HFF-Myc (cell line): ENCODE results near the gene SCAPER.

Source experiments
- DNase-seq: peaks from one replicate; pipeline ENCODE4 v3.0.0-alpha.2; 2011; ENCODE audit warnings: low read depth; ENCODE audit errors: extremely low read depth
- H3K4me3 ChIP-seq: replicated peaks from 2 replicates; pipeline ENCODE4 v1.5.1; 2011; ENCODE audit warnings: low read depth, mild to moderate bottlenecking, control low read depth, low read length
- TF ChIP-seq, protein P1 (sequence below): IDR thresholded peaks from 2 replicates; pipeline ENCODE4 v1.5.1; 2012; ENCODE audit warnings: mild to moderate bottlenecking, low read depth, low read length, control low read depth; ENCODE audit errors: missing control alignments

SCAPER gene

DNA sequence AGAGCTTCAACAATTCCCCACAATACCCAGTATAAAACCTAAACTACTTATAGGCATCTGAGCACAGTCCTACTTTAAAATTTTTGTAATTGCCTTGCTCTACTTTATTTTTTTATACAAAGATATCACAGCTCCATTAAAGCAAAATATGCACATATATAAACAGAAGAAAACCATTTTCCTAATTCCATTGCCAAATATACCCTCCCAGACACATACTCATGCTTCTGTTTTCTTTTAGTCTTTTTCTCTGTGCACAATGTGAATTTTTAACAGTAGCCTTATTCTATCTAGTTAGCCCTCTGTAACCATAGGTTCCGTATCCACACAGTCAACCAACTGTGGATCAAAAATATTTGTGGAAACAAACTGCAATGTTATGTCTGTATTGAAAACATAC, 260.5 kb downstream of the SCAPER start:
- H3K4me3 ChIP-seq, result no peak overlapping the region
- DNase-seq, result no peak
- TF ChIP-seq, protein P1, sequence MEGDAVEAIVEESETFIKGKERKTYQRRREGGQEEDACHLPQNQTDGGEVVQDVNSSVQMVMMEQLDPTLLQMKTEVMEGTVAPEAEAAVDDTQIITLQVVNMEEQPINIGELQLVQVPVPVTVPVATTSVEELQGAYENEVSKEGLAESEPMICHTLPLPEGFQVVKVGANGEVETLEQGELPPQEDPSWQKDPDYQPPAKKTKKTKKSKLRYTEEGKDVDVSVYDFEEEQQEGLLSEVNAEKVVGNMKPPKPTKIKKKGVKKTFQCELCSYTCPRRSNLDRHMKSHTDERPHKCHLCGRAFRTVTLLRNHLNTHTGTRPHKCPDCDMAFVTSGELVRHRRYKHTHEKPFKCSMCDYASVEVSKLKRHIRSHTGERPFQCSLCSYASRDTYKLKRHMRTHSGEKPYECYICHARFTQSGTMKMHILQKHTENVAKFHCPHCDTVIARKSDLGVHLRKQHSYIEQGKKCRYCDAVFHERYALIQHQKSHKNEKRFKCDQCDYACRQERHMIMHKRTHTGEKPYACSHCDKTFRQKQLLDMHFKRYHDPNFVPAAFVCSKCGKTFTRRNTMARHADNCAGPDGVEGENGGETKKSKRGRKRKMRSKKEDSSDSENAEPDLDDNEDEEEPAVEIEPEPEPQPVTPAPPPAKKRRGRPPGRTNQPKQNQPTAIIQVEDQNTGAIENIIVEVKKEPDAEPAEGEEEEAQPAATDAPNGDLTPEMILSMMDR, result no peak

DNA sequence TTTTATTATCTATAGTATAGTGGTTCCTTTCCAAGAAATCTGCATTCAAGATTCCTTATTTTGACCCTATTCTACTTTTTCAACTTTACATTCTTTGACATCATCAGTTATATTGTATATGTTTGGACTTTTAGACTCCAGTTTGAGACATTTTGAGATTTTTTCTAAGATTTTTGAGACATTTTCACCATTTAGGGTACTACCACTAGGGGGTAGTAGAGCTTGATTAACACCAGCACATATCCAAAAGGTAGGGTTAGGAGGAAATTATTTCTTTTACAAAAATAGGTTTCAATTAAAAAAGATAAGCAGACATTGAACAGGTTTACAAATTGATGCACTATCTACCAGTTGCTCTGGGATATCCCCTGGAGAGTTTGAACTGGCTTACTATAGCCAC, 262.5 kb downstream of the SCAPER start:
- TF ChIP-seq, protein P1, result peak; percentile 24
- DNase-seq, result no peak
- H3K4me3 ChIP-seq, result no peak overlapping the region

DNA sequence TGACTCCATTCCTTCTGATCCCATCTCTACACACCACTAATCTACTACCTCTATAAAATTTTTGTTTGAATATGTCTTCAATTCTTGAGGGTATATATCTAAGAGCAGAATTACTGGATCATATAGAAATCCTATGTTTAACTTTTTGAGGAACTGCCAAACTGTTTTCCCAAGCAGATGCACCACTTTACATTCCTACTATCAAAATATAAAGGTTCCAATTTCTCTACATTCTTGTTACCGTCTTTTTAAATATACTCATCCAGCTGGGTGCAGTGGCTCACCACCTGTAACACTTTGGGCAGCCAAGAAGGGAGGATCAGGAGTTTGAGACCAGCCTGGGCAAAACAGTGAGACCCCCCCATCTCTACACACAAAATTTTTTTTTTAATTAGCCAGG, 268.0 kb downstream of the SCAPER start:
- TF ChIP-seq, protein P1, result no peak
- DNase-seq, result no peak
- H3K4me3 ChIP-seq, result no peak overlapping the region

DNA sequence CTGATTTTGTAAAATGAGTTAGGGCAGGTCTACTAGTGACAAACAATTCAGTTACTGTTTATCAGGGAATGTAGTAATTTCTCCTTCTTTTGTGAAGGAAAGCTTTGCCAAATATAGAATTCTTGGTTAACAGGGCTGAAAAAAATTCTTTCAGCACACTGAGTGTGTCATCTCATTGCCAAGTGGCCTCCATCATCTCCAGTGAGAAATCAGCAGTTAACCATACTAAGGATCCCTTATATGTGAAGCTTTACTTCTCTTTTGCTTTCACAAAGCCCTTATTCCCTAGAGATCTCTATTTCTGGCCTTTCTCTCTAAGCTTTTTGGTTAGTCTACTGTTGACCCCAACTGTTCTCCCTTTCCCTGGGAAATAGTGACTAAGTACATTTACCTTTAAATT, 269.1 kb downstream of the SCAPER start:
- H3K4me3 ChIP-seq, result no peak overlapping the region
- TF ChIP-seq, protein P1, result no peak
- no peak for DNase-seq

DNA sequence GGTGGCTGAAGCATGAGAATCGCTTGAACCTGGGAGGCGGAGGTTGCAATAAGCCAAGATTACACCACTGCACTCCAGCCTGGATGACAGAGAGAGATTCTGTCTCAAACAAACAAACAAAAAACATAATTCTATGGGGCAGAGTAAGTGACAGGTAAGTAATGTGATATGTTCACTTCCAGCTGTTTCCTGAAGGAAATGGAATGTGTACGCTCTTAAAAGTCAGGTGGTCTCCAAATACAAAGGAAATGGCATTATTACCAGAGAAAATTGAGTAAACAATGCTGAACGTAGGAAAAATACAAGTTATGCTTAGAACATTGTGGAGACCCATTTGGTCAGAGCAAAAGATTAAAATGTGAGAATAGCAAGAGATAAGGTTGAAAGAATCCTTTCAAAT, 278.5 kb downstream of the SCAPER start:
- no peak overlapping the region for H3K4me3 ChIP-seq
- DNase-seq, result no peak
- TF ChIP-seq, protein P1, result no peak

DNA sequence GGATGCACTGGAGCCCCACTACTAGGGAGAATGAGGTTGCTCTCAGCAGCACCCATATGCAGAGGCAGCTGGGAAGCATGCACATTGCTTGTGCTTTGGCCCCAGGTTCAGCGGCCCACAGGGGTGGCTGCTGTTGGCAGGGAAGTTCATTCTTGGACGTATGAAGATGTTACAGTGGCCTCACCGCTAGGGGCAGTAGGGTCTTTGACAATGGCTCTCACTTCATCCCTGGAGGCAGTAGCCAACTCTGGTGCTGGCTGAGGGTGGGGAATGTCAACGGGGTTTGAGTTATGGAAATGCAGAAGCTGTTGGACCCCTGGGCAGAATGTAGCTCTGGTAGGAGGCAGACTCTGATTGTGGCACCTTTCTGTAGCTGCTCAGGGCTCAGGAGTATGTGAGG, 279.9 kb downstream of the SCAPER start:
- H3K4me3 ChIP-seq, result no peak overlapping the region
- TF ChIP-seq, protein P1, result peak; percentile 20
- no peak for DNase-seq

DNA sequence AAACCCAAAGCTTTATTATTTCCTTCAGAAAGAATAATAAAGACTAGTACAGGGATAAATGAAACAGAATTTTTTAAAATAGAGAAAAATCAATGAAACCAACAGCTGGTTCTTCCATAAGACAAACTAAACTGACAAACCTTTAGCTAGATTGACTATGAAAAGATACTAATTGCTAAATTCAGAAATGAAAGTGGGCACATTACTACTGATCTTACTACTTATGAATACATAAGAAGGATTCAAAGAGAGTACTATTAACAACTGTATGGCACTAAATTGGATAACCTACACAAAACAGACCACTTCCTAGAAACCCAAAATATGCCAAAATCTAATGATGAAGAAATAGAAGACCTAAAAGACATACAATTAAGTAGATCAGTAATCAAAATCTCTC, 290.4 kb downstream of the SCAPER start:
- DNase-seq, result no peak
- TF ChIP-seq, protein P1, result no peak
- H3K4me3 ChIP-seq, result no peak overlapping the region
